Nephron progenitor cell (in vitro differentiated cells): ENCODE data around the gene CALM1.

Source experiments
- DNase-seq: peaks from one replicate; pipeline ENCODE4 v3.0.0; 2021
- H3K27ac Mint-ChIP-seq: 2 replicates; pipeline ENCODE4 v1.8.0; 2021; ENCODE audit warnings: mild to moderate bottlenecking, moderate library complexity, mixed read lengths
- H3K27me3 Mint-ChIP-seq: 2 replicates; pipeline ENCODE4 v1.8.0; 2021; ENCODE audit warnings: mild to moderate bottlenecking, low read depth, mixed read lengths; ENCODE audit not compliant: poor library complexity
- H3K36me3 Mint-ChIP-seq: 2 replicates; pipeline ENCODE4 v1.8.0; 2021; ENCODE audit warnings: low read depth, mixed read lengths
- H3K4me1 Mint-ChIP-seq: 2 replicates; pipeline ENCODE4 v1.8.0; 2021; ENCODE audit warnings: mixed read lengths
- H3K4me3 Mint-ChIP-seq: 2 replicates; pipeline ENCODE4 v1.8.0; 2021; ENCODE audit warnings: mild to moderate bottlenecking, moderate library complexity, mixed read lengths
- H3K9me3 Mint-ChIP-seq: 2 replicates; pipeline ENCODE4 v1.8.0; 2021; ENCODE audit warnings: mild to moderate bottlenecking, moderate library complexity, mixed read lengths
- CTCF ChIP-seq: fragments of 200-600 bp; sonication (generic); IDR thresholded peaks from 2 replicates; pipeline ENCODE4 v1.5.0; 2021; ENCODE audit warnings: antibody characterized with exemption

Gene CALM1

GRCh38 chr14:90373887-90374286 lies 22.9 kb upstream of the CALM1 start:
- Mint-ChIP-seq H3K27ac (no peak overlapping the region), H3K4me3 (no peak overlapping the region), H3K36me3 (no peaks in the 10 kb centered on the region), H3K27me3 (peaks cover under 1% of the 10 kb centered on the region), H3K4me1 (peaks cover under 1% of the 10 kb centered on the region), H3K9me3 (no peaks in the 10 kb centered on the region)
- DNase-seq, result no peak
- no peak for TF ChIP-seq CTCF

- Mint-ChIP-seq H3K27me3 (peaks cover 6% of the 10 kb centered on the region), H3K9me3 (no peaks in the 10 kb centered on the region), H3K27ac (no peak overlapping the region), H3K4me1 (peaks cover 9% of the 10 kb centered on the region), H3K4me3 (no peak overlapping the region), H3K36me3 (no peaks in the 10 kb centered on the region)
- DNase-seq, result no peak
- TF ChIP-seq CTCF, result no peak
Measured at GRCh38 chr14:90374813-90375212, 22.0 kb upstream of the CALM1 start.

- H3K36me3 Mint-ChIP-seq, result no peaks in the 10 kb centered on the region
- peaks cover 9% of the 10 kb centered on the region for H3K4me1 Mint-ChIP-seq
Measured at GRCh38 chr14:90375934-90376333, 20.9 kb upstream of the CALM1 start.

GRCh38 chr14:90378249-90378648 lies 18.6 kb upstream of the CALM1 start:
- H3K9me3 Mint-ChIP-seq, result no peaks in the 10 kb centered on the region
- TF ChIP-seq CTCF, result no peak
- H3K4me1 Mint-ChIP-seq, result peaks cover 9% of the 10 kb centered on the region
- no peak for DNase-seq
- H3K27me3 Mint-ChIP-seq, result peaks cover 6% of the 10 kb centered on the region
- no peak overlapping the region for H3K27ac Mint-ChIP-seq
- no peaks in the 10 kb centered on the region for H3K36me3 Mint-ChIP-seq
- no peak overlapping the region for H3K4me3 Mint-ChIP-seq

More at GRCh38 chr14:90375934-90376333, 20.9 kb upstream of the CALM1 start:
- peaks cover 6% of the 10 kb centered on the region for H3K27me3 Mint-ChIP-seq
- DNase-seq, result no peak
- H3K27ac Mint-ChIP-seq, result no peak overlapping the region
- no peak for TF ChIP-seq CTCF
- H3K9me3 Mint-ChIP-seq, result no peaks in the 10 kb centered on the region
- H3K4me3 Mint-ChIP-seq, result no peak overlapping the region

GRCh38 chr14:90379106-90379505 lies 17.7 kb upstream of the CALM1 start:
- peaks cover 9% of the 10 kb centered on the region for H3K4me1 Mint-ChIP-seq
- H3K27me3 Mint-ChIP-seq, result peaks cover 6% of the 10 kb centered on the region
- no peaks in the 10 kb centered on the region for H3K9me3 Mint-ChIP-seq
- no peaks in the 10 kb centered on the region for H3K36me3 Mint-ChIP-seq
- no peak overlapping the region for H3K4me3 Mint-ChIP-seq
- H3K27ac Mint-ChIP-seq, result no peak overlapping the region
- no peak for DNase-seq
- no peak for TF ChIP-seq CTCF

- no peak for TF ChIP-seq CTCF
- H3K9me3 Mint-ChIP-seq, result no peaks in the 10 kb centered on the region
- no peak overlapping the region for H3K27ac Mint-ChIP-seq
- H3K27me3 Mint-ChIP-seq, result peaks cover 6% of the 10 kb centered on the region
- no peak for DNase-seq
- H3K4me3 Mint-ChIP-seq, result no peak overlapping the region
- H3K4me1 Mint-ChIP-seq, result peaks cover 9% of the 10 kb centered on the region
- H3K36me3 Mint-ChIP-seq, result no peaks in the 10 kb centered on the region
Measured at GRCh38 chr14:90381011-90381786, 15.6 kb upstream of the CALM1 start.
